H1 (cell line): ENCODE data around the gene GGT6.

Experiments
- EP300 ChIP-seq, 2 experiments: IDR thresholded peaks; 1 replicate in 1 of 2; 2 replicates in 1 of 2; pipeline ENCODE4 v1.6.1; 2011 to 2012; ENCODE audit warnings: low read depth in 2 of 2, low read length in 2 of 2, mild to moderate bottlenecking in 2 of 2, borderline replicate concordance in 1 of 2, inconsistent platforms in 1 of 2, moderate library complexity in 1 of 2
- JUND ChIP-seq: IDR thresholded peaks from 2 replicates; pipeline ENCODE4 v1.6.1; 2011; ENCODE audit warnings: mild to moderate bottlenecking, improper control_type of control experiment, low read length
- TF ChIP-seq, protein P1 (sequence below): IDR thresholded peaks from 2 replicates; pipeline ENCODE4 v1.6.1; 2011; ENCODE audit warnings: low read depth, mild to moderate bottlenecking, low read length; ENCODE audit not compliant: insufficient read depth
- TF ChIP-seq, protein P2 (sequence below), 3 experiments: IDR thresholded peaks; 1 replicate in 2 of 3; 2 replicates in 1 of 3; pipeline versions ENCODE4 v1.5.1 to v1.6.1; 2011; ENCODE audit warnings: low read length in 3 of 3, mild to moderate bottlenecking in 3 of 3, inconsistent platforms in 2 of 3, low read depth in 1 of 3, moderate library complexity in 1 of 3; ENCODE audit not compliant: insufficient read depth in 1 of 3; ENCODE audit errors: control extremely low read depth in 1 of 3

DNA sequence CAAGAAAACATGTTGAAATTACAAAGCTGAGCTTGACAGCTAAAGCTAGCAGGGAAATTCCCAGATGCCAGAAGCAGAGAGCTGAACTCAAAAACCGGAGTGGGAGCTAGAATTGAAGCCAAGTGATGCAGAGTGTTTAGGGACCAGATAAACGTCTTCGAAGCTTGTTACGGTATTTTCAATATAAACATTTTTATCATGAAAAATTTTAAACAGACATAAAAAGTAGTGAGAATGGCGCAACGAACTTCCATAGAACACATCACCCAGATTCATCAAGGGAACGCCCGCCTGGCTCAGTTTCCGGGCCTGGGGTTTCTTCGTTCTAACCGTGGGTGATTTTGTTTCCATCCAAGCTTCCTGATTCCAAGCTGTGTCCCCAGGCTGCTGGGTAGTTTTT is 43.6 kb downstream of the GGT6 start:
- TF ChIP-seq EP300 (IDR thresholded peaks at IDR 0.05; ENCODE audit: borderline replicate concordance in 1 of 2, low read depth in 2 of 2, low read length in 2 of 2) = no peak
- TF ChIP-seq, protein P1, sequence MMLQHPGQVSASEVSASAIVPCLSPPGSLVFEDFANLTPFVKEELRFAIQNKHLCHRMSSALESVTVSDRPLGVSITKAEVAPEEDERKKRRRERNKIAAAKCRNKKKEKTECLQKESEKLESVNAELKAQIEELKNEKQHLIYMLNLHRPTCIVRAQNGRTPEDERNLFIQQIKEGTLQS = no peak
- TF ChIP-seq, protein P2, sequence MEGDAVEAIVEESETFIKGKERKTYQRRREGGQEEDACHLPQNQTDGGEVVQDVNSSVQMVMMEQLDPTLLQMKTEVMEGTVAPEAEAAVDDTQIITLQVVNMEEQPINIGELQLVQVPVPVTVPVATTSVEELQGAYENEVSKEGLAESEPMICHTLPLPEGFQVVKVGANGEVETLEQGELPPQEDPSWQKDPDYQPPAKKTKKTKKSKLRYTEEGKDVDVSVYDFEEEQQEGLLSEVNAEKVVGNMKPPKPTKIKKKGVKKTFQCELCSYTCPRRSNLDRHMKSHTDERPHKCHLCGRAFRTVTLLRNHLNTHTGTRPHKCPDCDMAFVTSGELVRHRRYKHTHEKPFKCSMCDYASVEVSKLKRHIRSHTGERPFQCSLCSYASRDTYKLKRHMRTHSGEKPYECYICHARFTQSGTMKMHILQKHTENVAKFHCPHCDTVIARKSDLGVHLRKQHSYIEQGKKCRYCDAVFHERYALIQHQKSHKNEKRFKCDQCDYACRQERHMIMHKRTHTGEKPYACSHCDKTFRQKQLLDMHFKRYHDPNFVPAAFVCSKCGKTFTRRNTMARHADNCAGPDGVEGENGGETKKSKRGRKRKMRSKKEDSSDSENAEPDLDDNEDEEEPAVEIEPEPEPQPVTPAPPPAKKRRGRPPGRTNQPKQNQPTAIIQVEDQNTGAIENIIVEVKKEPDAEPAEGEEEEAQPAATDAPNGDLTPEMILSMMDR (IDR thresholded peaks at IDR 0.05; ENCODE audit: control extremely low read depth in 1 of 3, insufficient read depth in 1 of 3, low read depth in 1 of 3, low read length in 3 of 3) = no peak
- no peak for TF ChIP-seq JUND
